HL-60 (cell line): ENCODE measurements around the gene CACNA2D3.
"Not testable (repeated sequence)": the region's sequence is repeated elsewhere in the genome, so short reads cannot be mapped to it uniquely, and the experiment has no call there.

Experiments used
- DNase-seq, 2 experiments: peaks; one replicate each; pipeline ENCODE4 v3.0.0-alpha.2; 2010 to 2020; ENCODE audit warnings: low read depth in 1 of 2, low spot score in 1 of 2
- H3K27ac ChIP-seq: fragments of 250-450 bp; sonication (Bioruptor Pico); replicated peaks from 2 replicates; pipeline ENCODE4 v1.5.1; 2020; ENCODE audit warnings: mild to moderate bottlenecking, moderate library complexity
- H3K27me3 ChIP-seq: fragments of 250-450 bp; sonication (Bioruptor Pico); 2 replicates; pipeline ENCODE4 v1.5.1; 2021; ENCODE audit warnings: mild to moderate bottlenecking, moderate library complexity; ENCODE audit not compliant: insufficient read depth, poor library complexity, severe bottlenecking
- H3K4me3 ChIP-seq: replicated peaks from 2 replicates; pipeline ENCODE4 v1.5.1; 2011; ENCODE audit warnings: mild to moderate bottlenecking, control low read depth, low read length; ENCODE audit not compliant: insufficient read depth
- CTCF ChIP-seq: IDR thresholded peaks from one replicate; pipeline ENCODE4 v1.5.1; 2011; ENCODE audit warnings: low read length, control low read depth, inconsistent platforms; ENCODE audit not compliant: insufficient read depth
- GABPA ChIP-seq: IDR thresholded peaks from 2 replicates; pipeline ENCODE4 v1.6.1; 2012; ENCODE audit warnings: low read depth
- POLR2AphosphoS5 ChIP-seq: IDR thresholded peaks from 2 replicates; pipeline ENCODE4 v1.6.1; 2012; ENCODE audit warnings: low read depth
- REST ChIP-seq: IDR thresholded peaks from 2 replicates; pipeline ENCODE4 v1.6.1; 2012; ENCODE audit warnings: low read depth; ENCODE audit not compliant: insufficient replicate concordance
- SPI1 ChIP-seq: IDR thresholded peaks from 2 replicates; pipeline ENCODE4 v1.6.1; 2012; ENCODE audit warnings: low read depth, mild to moderate bottlenecking, borderline replicate concordance

CACNA2D3 gene

GRCh38 chr3:54625805-54626787 lies 503.7 kb downstream of the CACNA2D3 start:
- DNase-seq = no peak
- TF ChIP-seq GABPA (no peak), REST (no peak), SPI1 (no peak), CTCF (no peak)
- H3K4me3 ChIP-seq = no peak overlapping the region
- no peaks in the 10 kb centered on the region for H3K27me3 ChIP-seq
- no peak overlapping the region for H3K27ac ChIP-seq

GRCh38 chr3:54628888-54629441 lies 506.6 kb downstream of the CACNA2D3 start:
- Histone ChIP-seq H3K4me3 (no peak overlapping the region), H3K27ac (no peak overlapping the region), H3K27me3 (no peaks in the 10 kb centered on the region)
- TF ChIP-seq SPI1 = no peak
- DNase-seq = no peak

GRCh38 chr3:54630101-54630623 lies 507.8 kb downstream of the CACNA2D3 start:
- Histone ChIP-seq H3K27me3 (no peaks in the 10 kb centered on the region), H3K4me3 (no peak overlapping the region), H3K27ac (no peak overlapping the region)
- TF ChIP-seq REST = no peak
- no peak for TF ChIP-seq GABPA
- no peak for TF ChIP-seq POLR2AphosphoS5
- TF ChIP-seq SPI1 = no peak
- no peak for TF ChIP-seq CTCF
- DNase-seq = no peak

GRCh38 chr3:54631001-54631400 lies 508.6 kb downstream of the CACNA2D3 start:
- not testable (repeated sequence) for H3K27ac ChIP-seq, H3K4me3 ChIP-seq, H3K27me3 ChIP-seq, DNase-seq
